GM21526 (cell line): Measurements from ENCODE around the gene IFNA16.
"Not testable (repeated sequence)": the region's sequence is repeated elsewhere in the genome, so short reads cannot be mapped to it uniquely, and the experiment has no call there.

ENCODE experiments used
- ATAC-seq: cut with Tn5 transposase; IDR thresholded peaks from one replicate; pipeline ENCODE4 v1.9.1; 2021; ENCODE audit warnings: moderate library complexity; ENCODE audit not compliant: unreplicated experiment, low FRiP score

The IFNA16 gene

GRCh38 chr9:21205204-21205603 lies 11.9 kb downstream of the IFNA16 start:
- no peak for ATAC-seq

DNA sequence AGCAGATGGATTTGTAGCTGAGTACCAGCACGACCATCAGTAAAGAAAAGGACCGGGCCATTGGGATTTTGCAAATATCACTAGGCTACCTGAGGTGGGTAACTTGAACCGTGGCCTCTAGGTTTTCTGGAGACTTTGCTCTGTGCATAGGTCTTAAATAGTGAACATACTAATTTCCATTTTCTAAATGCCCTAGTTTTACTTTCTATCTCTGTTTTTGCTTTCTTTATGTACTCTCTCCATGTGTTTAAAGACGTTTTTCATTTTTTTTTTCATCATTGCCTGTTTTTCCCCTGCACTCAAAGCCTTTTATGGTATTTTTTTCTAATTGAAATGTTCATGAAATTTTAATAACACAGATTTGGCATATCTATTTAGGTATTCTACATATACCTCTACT lies 15.0 kb downstream of the IFNA16 start, which contains the start of gene IFNA7:
Gene IFNA7 (minus strand): TSS at position 101 of the 400 bp plus-strand sequence. CDS start 40 bp downstream, at position 61.
- ATAC-seq: not testable (repeated sequence)

DNA sequence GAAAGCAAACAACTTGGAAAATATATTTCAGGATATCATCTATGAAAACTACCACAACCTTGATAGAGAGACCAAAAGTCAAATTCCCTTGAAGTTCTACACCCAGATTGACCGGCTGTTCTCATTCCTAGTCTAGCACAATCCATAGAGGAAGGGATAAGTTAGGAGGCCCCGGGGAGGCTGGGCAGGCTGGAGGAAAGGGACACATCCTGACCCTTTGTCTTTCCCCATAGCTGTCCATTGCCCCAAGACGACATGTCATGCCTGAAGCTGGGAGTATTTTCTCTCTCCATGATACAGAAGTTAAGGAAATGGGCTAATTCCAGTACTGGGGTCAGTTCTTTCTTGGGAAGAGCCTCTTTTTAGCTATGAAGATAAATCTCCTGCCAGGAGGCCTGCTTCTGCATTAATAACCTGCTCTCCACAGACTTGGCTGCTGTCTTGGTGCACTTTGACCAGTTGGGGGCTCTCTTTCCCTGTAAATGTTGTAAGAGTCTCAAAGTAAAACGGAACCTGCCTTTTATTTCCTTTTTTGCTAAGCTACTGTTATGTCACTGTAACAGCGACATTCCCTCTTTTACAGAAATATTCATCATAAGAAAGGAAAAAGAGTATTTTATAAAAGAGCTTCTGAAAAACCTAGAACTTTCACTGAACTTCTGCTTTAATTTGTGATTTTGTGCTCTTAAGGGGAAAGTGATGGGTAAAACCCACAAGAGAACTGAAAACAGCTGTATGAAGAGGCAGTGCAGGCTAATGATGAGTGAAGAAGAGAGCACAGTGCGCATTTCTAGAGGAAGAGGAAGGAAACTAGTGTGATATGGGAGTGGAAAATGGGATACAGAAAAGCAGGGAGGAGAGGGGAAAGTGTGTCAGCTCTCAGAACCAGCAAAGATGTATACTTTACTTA lies 22.0 kb downstream of the IFNA16 start:
- ATAC-seq: peak; percentile 92

DNA sequence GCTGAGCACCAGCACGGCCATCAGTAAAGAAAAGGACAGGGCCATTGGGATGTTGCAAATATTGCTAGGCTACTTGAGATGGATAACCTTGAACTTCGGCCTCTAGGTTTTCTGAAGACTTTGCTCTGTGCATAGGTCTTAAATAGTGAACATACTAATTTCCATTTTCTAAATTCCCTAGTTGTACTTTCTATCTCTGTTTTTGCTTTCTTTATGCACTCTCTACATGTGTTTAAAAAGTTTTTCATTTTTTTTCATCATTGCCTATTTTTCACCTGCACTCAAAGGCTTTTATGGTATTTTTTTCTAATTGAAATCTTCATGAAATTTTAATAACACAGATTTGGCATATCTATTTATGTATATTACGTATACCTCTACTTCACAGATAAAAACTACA lies 29.6 kb downstream of the IFNA16 start, which contains the start of gene IFNA4:
Gene IFNA4 (minus strand): TSS at position 101 of the 400 bp plus-strand sequence. CDS start 56 bp downstream, at position 45.
- not testable (repeated sequence) for ATAC-seq

DNA sequence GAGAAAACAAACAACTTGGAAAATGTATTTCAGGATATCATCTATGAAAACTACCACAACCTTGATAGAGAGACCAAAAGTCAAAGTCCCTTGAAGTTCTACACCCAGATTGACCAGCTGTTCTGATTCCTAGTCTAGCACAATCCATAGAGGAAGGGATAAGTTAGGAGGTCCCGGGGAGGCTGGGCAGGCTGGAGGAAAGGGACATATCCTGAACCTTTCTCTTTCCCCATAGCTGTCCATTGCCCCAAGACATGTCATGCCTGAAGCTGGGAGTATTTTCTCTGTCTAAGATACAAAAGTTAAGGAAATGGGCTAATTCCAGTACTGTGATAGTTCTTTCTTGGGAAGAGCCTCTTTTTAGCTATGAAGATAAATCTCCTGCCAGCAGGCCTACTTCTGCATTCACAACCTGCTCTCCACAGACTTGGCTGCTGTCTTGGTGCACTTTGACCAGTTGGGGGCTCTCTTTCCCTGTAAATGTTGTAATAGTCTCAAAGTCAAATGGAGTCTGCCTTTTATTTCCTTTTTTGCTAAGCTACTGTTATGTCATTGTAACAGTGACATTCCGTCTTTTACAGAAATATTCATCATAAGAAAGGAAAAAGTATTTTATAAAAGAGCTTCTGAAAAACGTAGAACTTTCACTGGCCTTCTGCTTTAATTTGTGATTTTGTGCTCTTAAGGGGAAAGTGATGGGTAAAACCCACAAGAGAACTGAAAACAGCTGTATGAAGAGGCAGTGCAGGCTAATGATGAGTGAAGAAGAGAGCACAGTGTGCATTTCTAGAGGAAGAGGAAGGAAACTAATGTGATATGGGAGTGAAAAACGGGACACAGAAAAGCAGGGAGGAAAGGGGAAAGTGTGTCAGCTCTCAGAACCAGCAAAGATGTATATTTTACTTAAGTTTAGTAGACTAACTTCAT lies 34.0 kb downstream of the IFNA16 start:
- ATAC-seq: peak; percentile 98

- ATAC-seq: no peak
These were observed 42.4 kb downstream of the IFNA16 start for GRCh38 chr9:21174671-21175070.

DNA sequence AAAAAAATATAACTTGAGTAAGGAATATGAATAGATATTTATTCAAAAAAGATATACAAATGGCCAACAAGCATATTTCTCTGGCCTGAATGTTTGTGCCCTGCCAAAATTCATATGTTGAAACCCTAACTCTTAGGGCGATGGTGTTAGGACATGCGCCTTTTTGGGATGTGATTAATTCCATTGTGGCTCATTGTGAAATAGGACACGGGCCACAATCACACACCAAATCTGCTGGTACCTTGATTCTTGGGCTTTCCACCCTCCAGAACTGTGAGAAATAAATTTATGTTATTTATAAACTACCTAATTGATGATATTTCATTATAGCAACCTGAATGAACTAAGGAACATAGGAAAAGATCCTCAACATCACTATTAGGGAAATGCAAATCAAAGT lies 45.0 kb downstream of the IFNA16 start:
- no peak for ATAC-seq

DNA sequence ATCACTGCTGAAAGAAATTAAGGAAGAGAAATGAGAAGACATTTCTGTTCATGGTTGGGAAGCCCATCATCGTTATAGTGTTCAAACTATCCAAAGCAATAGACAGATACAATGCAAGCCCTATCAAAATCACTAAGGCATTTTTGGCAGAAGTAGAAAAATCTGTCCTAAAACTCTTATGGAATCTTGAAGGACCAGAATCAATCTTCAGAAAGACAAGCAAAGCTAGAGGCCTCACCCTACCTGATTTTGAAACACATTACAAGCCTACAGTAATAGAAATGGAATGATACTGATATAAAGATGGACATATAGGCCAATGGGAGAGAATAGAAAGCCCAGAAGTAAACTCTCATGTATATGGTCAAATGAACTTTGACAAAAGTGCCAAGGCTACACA lies 45.8 kb downstream of the IFNA16 start:
- no peak for ATAC-seq

DNA sequence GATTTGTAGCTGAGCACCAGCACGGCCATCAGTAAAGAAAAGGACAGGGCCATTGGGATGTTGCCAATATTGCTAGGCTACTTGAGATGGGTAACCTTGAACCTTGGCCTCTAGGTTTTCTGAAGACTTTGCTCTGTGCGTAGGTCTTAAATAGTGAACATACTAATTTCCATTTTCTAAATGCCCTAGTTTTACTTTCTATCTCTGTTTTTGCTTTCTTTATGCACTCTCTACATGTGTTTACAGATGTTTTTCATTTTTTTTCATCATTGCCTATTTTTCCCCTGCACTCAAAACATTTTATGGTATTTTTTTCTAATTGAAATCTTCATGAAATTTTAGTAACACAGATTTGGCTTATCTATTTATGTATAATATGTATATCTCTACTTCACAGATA lies 50.6 kb downstream of the IFNA16 start, which contains the start of gene IFNA21:
Gene IFNA21 (minus strand): TSS at position 101 of the 400 bp plus-strand sequence. CDS start 48 bp downstream, at position 53.
- not testable (repeated sequence) for ATAC-seq
